ENCODE results near the gene MAP3K5.

- TF ChIP-seq POLR2A (IDR thresholded peaks at IDR 0.05) (no peak), CTCF (IDR thresholded peaks at IDR 0.05) (no peak), EP300 (IDR thresholded peaks at IDR 0.05) (no peak)
Measured at GRCh38 chr6:136564180-136564579, 228.1 kb downstream of the MAP3K5 start.

All from sigmoid colon (tissue), 4 donors.